Stimulated activated CD8-positive, alpha-beta memory T cell treated with anti-CD3 and anti-CD28 coated beads, Interleukin-15, amount 100 ng/mL, for 24 hours (primary cell): ENCODE data around the gene C3orf33.

Experiments
- DNase-seq: peaks from one replicate; pipeline ENCODE4 v3.0.0-alpha.2; 2020; ENCODE audit warnings: low read depth

The C3orf33 gene

DNA sequence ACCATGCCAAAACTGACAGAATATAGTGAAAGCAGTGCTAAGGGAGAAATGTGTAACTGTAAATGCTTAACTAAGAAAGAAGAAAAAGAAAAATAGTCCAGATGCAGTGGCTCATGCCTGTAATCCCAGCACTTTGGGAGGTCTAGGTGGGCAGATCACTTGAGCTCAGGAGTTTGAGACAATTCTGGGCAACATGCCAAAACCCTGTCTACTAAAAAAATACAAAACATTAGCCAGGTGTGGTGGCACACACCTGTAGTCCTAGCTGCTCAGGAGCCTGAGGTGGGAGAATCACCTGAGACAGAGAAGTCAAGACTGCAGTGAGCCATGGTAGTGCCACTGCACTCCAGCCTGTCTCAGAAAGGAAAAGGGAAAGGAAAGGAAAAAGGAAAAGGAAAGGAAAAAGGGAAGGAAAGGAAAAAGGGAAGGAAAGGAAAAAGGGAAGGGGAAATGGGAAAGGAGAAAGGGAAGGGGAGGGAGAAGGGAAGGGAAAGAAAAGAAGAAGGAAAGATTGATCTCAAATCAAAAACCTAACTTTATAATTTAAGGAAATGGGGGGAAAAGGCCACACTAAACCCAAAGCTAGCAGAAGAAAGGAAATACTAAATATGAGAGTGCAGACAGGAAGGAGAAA is 20.3 kb downstream of the C3orf33 start:
- no peak for DNase-seq

DNA sequence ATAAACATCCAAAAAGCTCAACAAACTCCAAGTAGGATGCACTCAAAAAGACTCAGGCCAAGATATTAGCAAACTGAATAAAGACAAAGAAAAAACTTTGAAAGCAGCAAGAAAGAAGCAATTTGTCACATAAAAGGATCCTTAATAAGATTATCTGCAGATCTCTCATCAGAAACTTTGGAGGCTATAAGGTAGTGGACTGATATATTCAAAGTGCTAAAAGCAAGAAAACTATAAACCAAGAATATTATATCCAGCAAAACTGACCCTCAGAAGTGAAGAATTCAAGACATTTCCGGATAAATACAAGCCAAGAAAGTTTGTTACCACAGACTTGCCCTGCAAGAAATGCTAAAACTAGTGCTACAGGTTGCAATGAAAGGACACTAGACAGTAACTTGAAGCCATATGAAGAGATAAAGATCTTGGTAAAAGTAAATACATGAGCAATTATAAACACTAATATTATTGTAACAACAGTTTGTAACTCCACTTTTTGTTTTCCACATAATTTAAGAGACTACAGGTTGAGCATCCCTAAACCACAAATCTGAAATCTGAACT is 23.6 kb downstream of the C3orf33 start:
- DNase-seq, result no peak

DNA sequence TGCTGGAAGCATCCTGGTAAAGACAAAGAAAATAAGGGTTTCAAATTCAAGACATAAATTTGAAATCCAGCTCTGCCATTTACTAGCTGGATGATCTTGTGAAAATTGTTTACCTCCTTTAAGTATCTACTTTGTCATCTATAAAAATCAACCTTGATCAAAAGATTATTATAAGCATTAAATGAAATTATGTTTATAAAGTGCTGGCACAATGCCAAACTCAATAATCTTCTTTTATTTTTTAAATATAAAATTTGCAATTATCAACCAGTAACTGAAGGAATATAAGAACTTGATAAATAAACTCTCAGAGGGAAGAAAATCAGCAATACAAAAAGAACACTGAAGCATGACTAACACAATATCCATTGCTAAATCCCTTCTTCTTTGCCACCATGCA is 25.8 kb downstream of the C3orf33 start:
- no peak for DNase-seq

DNA sequence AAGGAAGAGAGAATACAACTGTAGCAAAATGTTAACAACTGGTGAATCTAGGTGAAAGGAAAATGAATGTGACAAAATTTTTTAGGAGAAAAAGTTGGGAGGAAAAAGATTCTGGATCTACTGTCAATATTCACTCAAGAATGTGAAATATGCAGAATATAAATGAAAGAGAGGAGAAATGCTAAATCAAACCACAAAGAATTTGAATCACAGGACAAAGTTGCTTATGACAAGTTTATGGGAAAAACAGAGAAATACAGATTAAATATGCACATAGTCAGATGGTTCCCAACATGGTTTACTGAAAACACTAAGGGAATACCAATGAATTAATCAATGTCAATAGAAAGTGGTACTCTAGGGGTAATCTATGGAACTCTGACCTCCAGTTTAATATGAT is 27.6 kb downstream of the C3orf33 start:
- no peak for DNase-seq

DNA sequence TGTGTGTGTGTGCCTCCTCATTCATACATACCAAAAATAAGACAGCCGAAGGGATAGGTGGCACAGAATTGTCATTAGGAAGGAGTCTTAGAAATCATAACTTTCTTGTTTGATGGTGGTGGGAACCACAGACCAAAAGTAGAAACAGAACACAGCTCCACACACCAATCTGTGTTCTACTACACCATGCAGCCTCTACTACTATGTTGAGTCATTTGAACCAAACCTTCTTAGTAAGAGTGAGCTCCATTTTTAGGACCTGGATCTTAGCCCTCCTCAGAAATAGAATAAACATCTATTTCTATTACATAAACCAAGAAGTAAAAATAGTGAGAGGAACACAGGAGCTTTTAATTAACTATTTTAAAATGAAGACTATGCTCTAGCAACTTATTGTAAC is 33.3 kb downstream of the C3orf33 start:
- no peak for DNase-seq

DNA sequence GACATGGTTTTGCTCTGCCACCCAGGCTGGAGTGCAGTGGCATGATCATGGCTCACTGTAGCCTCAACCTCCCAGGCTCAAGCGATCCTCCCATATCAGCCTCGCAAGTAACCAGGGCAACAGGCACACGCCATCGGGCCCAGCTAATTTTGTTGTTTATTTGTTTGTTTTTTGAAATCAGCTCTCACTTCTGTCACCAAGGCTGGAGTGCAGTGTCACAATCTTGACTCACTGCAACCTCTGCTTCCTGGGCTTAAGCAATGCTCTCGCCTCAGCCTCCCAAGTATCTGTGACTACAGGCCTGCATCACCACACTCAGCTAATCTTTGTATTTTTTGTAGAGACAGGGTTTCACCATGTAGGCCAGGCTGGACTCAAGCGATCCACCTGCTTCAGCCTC is 35.0 kb downstream of the C3orf33 start:
- no peak for DNase-seq

DNA sequence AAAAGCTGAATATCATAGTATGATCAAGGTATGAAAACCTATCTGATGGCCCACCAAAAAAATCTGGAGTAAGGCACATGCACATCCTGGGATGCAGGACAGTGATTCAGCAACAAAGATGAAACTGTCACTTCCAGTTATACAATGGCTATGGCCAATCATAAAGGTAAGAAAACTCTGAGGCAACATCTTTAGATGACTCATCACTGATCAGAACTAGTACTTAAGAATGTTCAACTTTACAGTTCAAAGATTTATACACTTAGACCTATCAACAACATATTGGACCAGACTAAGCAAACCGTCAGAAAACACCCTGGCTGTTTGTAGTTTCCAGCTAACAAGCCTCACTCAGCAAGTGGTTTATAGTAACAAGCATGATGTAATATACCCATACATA is 39.9 kb downstream of the C3orf33 start:
- no peak for DNase-seq

DNA sequence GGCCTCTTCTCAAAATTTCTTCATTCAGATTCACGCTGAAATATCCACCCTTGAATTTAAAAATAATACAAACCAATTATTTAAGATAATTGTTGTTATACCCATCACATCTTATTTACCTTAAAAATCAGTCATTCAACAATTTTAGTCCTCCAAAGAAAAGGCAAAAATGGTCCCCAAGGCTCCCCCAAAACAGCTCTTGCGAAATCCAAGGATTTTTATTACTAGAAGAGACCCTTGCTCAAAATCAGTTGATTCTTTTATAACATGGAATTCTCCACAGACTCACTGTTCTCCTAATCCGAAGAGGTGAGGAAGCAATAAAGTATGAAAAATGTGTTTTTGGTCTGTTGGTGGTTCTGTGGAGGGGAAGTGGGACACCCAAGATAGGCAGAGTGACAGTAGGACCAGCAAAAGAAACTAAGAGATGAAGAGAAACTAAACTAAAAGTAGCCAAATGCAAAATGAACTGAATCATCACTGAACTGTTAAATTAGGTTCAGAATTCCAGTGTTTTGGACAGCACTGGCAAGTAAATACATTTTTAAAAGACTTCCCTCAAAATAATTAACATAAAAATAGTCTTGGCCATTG is 42.1 kb downstream of the C3orf33 start:
- DNase-seq, result no peak

DNA sequence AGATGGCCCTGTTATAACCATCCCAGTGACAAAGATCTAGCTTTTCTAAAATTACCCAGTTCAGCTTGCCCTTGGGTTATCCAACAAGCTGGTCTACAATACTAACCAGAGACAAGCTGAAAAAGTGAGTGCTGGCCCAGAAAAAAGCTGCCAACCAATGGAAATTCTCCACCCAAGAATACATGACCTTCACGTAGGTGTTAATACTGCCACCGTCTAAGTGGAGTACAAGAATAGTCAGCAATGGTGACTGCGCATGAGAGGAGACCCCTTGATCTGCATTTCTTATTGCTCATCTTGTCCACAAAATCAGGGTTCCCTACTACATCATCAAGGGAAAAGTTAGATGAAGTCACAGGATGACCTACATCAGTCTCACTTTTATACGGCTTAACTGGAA is 45.4 kb downstream of the C3orf33 start:
- no peak for DNase-seq

DNA sequence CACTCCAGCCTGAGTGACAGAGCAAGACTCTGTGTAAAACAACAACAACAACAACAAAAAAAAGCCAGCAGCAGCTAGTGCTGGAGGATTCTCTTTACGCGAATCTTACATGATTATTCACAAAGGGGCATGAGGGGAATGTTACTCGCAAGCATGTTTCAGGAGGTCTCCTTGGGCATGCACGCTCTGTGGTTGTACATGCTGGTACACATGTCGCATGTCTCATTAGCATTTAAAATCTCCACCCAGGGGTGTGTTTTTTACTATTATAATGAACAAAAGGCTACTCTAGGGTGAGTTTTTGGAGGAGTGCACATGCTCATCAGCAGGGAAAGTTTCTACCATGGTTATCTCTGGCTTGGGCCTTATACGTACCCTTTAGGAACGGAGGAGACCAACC is 48.5 kb downstream of the C3orf33 start:
- no peak for DNase-seq

DNA sequence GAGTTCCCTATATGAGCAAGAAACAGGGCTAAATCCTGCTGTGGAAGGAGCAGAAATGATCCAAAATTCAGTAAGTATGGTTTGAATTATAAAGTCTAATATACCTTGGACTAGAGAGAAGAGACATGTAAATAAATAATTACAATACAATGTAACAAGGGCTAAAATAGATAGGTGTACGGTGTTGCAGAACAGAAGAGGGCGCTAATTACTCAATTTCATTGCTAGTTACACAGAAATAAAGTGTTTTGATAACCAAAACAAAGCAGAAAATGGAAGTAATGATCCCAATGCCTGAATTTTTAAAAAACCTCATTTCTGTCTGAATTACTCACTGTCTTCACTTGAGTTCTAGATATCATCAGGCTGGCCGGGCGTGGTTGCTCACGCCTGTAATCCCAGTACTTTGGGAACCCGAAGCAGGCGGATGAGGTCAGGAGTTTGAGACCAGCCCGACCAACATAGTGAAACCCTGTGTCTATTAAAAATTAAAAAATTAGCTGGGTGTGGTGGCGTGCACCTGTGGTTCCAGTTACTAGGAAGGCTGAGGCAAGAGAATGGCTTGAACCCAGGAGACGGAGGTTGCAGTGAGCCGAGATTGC is 52.9 kb downstream of the C3orf33 start:
- no peak for DNase-seq

DNA sequence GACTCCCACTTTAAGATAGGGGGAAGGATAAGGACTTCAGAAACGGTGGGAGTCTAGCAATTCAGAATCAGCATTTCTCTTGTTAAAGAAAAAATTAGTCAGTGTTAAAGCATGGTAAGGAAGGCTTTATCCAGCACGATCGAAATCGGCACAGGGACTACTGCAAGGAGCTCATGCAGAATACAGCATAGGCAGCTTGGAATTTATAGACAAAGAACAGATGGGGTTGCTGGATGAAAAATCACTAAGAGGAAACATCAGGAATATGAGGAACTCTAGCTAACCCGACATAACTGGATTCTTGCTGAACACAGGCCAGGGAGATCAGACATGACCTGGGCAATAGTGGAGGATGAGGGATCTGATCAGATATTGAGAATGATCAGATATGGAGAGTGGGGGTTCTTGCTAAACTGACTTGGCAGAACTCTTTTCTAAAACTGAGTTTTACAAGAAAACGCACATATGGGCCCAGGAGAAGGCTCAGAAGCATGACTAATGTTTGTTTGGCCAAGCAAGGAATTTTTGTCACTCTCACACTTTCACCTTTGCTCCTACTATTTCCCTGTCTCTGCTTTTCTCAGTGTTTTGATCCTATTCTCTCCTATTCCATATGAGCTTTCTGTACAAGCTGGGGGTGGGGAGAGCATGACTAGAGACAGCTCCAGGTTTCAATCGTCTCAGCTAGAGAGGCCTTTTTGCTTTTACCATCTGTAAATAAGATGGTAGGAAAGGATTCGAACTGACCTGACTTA is 57.3 kb downstream of the C3orf33 start:
- no peak for DNase-seq

DNA sequence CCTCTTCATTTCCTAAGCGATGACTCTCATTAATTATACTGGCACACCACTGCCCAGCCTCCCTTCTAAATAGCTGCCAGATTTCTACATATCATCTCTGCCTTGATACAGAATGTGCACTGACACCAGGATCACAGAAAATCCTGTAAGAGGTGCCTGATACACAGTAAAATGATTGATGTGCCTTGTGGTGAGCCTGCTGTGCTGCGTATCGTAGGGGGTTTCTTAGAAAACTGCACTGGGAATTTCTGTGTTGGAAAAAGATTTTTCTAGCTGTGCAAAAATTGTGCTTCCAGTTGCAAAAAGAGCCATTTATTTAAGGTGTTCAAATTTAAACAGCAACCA is 58.2 kb downstream of the C3orf33 start:
- no peak for DNase-seq

DNA sequence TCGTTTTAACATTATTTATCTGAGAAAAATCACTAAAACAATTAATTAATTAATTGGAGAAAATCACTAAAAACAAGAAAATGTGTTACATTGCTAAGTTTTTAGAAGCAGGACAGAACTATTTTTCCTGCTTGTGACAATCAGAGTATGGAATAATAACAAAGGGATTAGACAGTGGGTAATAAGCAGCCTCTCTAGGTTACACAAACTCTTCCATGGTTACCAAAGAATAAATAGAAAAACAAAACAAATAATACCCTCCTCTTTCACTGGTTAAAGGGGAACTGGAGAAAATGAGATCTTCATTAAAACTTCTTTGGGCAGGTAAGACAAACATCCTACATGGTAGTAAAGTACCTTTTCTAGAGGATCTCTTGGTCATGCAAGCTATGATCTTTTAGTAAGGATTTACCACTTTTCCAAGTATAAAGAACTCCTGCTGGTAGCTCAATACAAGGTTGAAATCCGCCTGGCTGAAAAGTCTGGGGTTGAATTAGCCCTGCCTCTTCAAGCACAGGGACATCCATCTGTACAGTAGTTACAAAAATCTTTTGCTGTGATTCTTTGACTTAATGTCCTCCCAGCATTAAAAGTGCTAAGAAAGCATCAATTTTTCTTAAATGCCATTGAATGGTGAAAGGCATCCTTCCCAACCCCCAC is 58.7 kb downstream of the C3orf33 start:
- no peak for DNase-seq

DNA sequence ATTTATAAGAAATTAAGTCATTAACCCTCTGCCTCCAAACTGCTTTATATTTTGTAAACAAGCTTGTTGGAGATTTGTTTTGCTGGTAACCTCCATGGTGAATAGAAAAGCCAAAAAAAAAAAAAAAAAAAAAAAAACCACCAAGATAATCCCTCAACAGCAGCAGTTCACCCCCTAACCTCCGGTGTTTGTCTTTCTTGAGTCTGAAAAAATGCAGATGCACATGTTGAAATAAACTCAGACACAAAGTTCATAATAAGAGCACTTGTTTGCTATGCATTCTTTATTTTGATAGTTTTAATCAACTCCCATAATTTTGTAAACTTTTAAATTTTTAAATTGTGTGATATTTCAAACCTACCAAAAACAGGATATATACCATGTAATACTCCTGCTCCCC is 59.4 kb downstream of the C3orf33 start:
- no peak for DNase-seq

DNA sequence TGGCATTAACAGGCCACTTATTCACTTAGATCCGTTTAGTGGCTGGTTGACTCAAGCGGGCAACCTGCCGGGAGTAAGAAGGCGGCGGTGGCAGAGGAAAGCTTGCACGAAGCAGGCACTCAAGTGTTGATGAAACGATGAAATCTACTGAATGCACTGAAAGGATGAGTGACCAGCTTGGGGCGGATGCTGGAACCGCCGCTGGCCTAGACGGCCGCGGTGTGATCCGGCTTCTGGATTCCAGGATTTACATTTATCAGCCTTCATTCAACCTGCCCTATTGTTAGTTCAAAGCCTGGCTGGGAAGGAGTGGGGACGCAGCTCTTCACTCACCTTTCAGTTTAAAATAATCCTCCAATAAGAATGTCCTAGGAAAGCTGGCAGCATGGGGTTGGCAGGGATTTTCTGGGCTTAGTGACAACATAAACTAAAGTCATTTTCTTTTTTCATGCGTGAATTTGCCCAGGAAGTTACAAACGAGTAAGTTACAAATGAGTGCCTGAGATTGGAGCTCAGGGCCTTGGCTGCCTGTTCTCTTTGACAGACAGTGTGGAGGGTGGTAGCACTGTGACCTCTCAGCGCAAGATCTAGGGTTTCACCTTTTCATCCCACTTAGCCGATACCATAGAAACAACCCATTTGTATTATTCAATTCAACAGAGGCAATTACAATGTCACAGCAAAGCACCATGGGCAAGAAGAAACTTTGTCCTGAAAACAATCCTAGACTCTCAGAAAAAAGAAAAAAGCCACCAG is 60.1 kb downstream of the C3orf33 start:
- DNase-seq, result no peak

DNA sequence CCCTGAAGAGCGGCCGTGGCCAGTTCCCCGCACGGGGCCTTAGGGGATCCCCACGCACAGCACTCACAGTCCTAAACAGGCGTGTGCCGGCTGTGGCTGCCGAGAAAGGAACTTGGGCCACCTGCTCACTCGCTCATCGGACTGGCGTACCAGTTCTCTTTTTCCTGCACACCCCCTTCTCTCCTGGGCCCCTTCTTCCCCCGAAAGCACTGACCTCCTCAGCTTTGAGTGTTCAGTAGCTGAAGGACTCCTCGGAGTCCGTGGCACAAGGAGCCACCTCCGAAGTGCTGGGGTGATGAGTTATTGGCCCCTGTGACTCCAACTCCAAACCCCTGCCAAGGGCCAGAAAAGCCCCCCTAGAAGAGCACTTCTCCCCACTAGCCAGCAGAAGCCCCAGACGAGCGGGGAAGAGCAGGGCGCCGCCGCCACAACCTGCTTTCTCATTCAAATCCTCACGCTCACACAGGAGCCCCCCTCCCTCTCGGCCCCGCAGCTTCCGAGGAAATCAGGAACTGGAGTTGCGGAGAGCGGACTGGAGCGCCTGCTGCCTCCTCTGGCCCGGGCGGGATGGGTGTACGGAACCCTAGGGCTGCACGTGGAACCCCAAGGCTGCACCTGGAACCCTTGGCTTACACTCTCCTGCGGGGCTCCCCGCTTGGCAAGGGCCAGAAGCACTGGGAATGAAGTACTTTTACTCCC is 61.3 kb downstream of the C3orf33 start, which contains the start of gene PLCH1:
Gene PLCH1, minus strand, starts transcription at position 446 of the 699 bp plus-strand sequence. CDS start 40,847 bp downstream, outside the sequence.
- DNase-seq, result peak; percentile 3

DNA sequence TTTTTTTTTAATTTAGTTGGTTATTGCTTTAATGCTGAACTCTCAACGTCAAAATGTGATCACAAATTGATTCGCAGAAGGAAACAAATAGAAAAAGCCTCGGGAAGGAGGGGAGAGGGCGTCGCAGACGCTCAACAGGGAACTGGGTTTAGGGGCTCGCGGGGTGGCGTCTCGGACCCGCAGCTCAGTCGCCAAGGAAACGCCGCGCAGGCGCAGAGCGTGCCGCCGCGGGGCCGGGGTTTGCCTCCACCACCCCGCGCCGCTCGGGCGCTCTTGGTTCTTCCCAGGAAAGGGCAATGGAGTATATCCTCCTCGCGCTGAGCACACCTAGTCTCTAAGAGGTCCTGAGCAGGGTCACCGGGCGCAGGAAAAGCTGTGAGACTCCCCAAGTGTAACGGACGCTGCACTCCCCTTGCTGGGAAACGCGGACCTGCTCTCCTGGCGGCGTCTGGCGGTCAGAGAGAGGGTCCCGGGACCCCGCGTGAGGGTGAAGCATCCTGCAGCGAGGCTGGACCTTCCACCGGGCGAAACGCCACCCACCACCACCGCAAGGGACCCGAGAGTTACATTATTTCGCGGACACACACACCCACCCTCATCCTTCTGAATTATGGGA is 62.0 kb downstream of the C3orf33 start:
- peak; percentile 30 for DNase-seq

DNA sequence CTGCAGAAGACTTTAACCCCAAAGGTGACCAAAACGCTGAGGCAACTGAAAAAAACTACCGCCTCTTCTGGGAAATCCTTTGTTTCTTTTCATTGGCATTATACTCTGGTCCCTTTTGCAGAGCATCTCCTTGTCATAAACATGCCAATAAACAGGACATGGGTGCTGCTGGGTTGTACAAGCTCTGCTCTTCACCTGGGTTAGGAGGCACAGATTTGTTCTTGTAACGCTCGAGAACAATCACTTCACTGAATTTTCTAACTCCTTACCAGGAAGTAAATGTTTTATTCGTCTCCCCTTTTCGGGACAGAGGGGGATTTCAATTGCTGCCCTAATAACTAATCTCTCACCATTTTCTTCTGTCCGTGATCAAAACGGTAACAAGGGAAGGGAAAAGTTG is 62.5 kb downstream of the C3orf33 start:
- DNase-seq, result no peak

DNA sequence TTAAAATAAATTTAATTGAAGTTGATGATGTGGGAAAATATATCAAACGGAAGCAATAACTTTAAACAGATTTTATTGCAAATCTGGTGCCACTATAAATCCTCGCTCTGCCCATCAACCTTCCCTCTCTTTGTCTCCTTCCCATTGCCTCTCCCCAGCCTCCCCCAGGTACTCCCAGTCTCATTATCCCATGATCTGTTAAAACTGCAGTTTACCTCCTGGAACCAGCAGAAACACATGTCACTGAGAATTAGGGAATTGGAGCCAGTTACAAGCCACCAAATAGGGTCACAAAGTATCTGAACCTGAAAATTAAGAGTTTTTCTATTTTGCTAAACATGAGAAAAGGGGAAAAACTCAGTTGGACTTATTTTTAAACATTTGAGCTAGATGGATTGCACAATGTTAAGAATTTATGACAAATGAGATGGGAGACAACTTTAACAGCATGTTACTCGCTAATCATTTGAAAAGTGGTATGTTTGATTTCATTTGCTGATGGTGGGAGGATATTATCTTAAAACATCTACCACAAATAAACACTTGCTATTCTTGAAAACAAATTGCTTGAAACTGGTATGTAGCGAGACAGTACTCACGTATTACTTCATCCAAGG is 63.6 kb downstream of the C3orf33 start:
- no peak for DNase-seq
